Kidney (tissue), 14 donors: ENCODE measurements around the gene NAP1L1. TPM values are rescaled to one million over a fixed set of nuclear protein-coding genes. Genes with fewer than 3 reads are reported as not detected.

Source experiments
- DNase-seq, 5 donors: peaks; one replicate each; pipeline ENCODE4 v3.0.0-alpha.2; 2013 to 2020
- FAIRE-seq: peaks from 2 replicates; lab custom pipeline; 2012; peaks lifted over from hg19 to GRCh38; lab: Jason Lieb, UNC
- H3K27ac ChIP-seq, 2 donors: one replicate each; pipeline ENCODE4 v1.7.0; 2013; ENCODE audit warnings: low read depth in 2 of 2, low read length in 2 of 2, inconsistent platforms in 1 of 2
- H3K27me3 ChIP-seq: one replicate; pipeline ENCODE4 v1.7.1; 2013; ENCODE audit warnings: low read length, inconsistent platforms; ENCODE audit not compliant: control insufficient read depth, insufficient read depth
- H3K36me3 ChIP-seq, 3 donors: one replicate each; pipeline versions ENCODE4 v1.7.0 to v1.7.1; 2013; ENCODE audit warnings: low read length in 3 of 3, control low read depth in 1 of 3, inconsistent platforms in 1 of 3; ENCODE audit not compliant: insufficient read depth in 3 of 3, control insufficient read depth in 2 of 3
- H3K4me1 ChIP-seq, 3 donors: one replicate each; pipeline versions ENCODE4 v1.7.0 to v1.7.1; 2013; ENCODE audit warnings: low read length in 3 of 3, inconsistent platforms in 1 of 3, low read depth in 1 of 3; ENCODE audit not compliant: control insufficient read depth in 2 of 3, insufficient read depth in 2 of 3
- H3K4me3 ChIP-seq, 3 donors: one replicate each; pipeline versions ENCODE4 v1.7.0 to v1.8.1; 2013; ENCODE audit warnings: low read length in 3 of 3, control low read depth in 1 of 3, inconsistent platforms in 1 of 3
- H3K9ac ChIP-seq, 3 donors: one replicate each; pipeline versions ENCODE4 v1.7.0 to v1.7.1; 2013; ENCODE audit warnings: low read length in 3 of 3, control low read depth in 1 of 3, inconsistent platforms in 1 of 3
- H3K9me3 ChIP-seq, 3 donors: one replicate each; pipeline versions ENCODE4 v1.7.0 to v1.7.1; 2013; ENCODE audit warnings: low read length in 3 of 3, control low read depth in 1 of 3, inconsistent platforms in 1 of 3; ENCODE audit not compliant: control insufficient read depth in 2 of 3, insufficient read depth in 1 of 3
- intact Hi-C: fragments of 100-400 bp; cut with DNase I; formaldehyde crosslinking; loops from one replicate; pipeline ENCODE4 v1.11.1; 2022
- polyA plus RNA-seq: library from polyadenylated mRNA; stranded (reverse); fragments of 350-450 nt; fragmentation: Illumina TruSeq; extraction: RNeasy Lipid Tissue Mini Kit (QIAGEN cat#74804); gene quantifications from one replicate; pipeline ENCODE4 v1.2.3, GENCODE V29; 2014; ENCODE audit warnings: low read depth, low replicate concordance; ENCODE audit not compliant: insufficient read depth
- total RNA-seq: library from RNA; stranded (reverse); fragmentation: NEBNext Ultra II Directional; extraction: Animal tissue kit (Norgen Biotek cat#: 25700); gene quantifications from one replicate; pipeline ENCODE4 v1.2.1, GENCODE V29; 2021
- TF ChIP-seq, protein P1 (sequence below): IDR thresholded peaks from 3 replicates; pipeline ENCODE4 v1.5.1; 2012; ENCODE audit warnings: mild to moderate bottlenecking, moderate library complexity, borderline replicate concordance; ENCODE audit not compliant: insufficient read depth; ENCODE audit errors: extremely low read depth
- donor health status: control.
- donor health status: control.
- donor health status: control.
- donor health status: control.
- donor health status: control.
- donor health status: DM: yes; HTN: yes; CAD: no.
- donor health status: Normal renal cell carcinoma (clear cell type).

Gene NAP1L1
- total and polyA plus RNA-seq, 2 donors from 2014 or later, result 180 to 288 TPM

DNA sequence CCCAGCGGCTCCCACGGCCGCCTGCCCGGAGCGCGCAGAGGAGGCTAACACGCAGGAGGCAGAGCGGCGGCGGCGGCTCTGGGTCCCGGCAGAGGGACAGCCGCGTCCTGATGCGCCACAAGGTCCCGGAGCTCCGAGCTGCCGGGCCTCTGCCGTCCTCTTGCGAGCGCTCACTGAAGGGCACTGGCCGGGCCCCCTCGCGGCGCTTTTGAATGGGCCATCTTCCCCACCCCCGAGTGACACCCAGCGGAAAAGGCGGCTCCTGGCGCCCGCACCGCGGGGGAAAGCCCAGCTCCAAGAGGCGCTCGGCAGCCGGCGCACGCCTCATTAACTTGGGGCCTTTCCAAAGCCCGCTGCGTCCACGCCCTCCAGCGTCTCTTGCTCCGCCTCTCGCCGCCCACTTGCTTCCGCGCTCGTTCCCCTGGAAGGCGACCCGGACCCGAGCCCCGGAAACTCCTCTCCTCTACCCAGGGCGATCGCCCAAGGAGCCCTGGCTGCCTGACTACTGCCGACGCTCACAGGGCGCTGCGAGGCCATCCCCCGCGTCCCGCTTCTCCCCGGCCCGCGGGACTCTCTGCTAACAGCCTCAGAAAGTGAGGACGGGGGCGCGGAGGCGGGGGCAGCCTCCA lies 53.0 kb downstream of the NAP1L1 start, which contains the start of gene PHLDA1:
Gene PHLDA1, minus strand, starts transcription at position 363 of the 629 bp plus-strand sequence.
- peak; percentile 25 for FAIRE-seq
- peaks cover 0 to 6% (median 0%) of the 10 kb centered on the region in 3 donors for H3K4me1 ChIP-seq
- intact Hi-C loops, result loop anchor here (10.0 kb wide), 1 partner anchor 507 kb away; no protein-coding TSS in a partner anchor

DNA sequence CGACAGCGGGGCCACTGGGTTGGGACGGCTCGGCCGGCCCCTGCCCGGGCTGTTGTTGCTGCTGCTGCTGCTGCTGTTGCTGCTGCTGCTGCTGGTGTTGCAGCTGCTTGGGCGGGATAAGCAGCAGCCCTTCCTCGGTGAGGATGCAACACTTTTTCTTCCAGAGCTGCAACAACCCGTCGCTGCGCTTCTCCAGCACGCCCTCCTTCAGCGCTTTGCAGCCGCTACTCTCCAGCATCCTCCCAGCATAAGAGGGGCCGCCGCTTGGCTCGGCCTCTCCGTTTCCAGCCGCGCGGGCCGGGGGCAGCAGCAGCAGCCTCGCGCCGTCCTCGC lies 53.4 kb downstream of the NAP1L1 start:
- TF ChIP-seq, protein P1, sequence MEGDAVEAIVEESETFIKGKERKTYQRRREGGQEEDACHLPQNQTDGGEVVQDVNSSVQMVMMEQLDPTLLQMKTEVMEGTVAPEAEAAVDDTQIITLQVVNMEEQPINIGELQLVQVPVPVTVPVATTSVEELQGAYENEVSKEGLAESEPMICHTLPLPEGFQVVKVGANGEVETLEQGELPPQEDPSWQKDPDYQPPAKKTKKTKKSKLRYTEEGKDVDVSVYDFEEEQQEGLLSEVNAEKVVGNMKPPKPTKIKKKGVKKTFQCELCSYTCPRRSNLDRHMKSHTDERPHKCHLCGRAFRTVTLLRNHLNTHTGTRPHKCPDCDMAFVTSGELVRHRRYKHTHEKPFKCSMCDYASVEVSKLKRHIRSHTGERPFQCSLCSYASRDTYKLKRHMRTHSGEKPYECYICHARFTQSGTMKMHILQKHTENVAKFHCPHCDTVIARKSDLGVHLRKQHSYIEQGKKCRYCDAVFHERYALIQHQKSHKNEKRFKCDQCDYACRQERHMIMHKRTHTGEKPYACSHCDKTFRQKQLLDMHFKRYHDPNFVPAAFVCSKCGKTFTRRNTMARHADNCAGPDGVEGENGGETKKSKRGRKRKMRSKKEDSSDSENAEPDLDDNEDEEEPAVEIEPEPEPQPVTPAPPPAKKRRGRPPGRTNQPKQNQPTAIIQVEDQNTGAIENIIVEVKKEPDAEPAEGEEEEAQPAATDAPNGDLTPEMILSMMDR, result no peak
- H3K9me3 ChIP-seq, result no peaks in the 10 kb centered on the region
- peak overlapping the region; percentile 80 to 98 (median 94) for H3K4me3 ChIP-seq
- no peaks in the 10 kb centered on the region for H3K36me3 ChIP-seq
- FAIRE-seq (no peak), DNase-seq (no peak)
- H3K4me1 ChIP-seq, result peaks cover 0 to 6% (median 0%) of the 10 kb centered on the region in 3 donors
- peak overlapping the region; percentile 85 to 95 for H3K27ac ChIP-seq
- H3K27me3 ChIP-seq, result no peaks in the 10 kb centered on the region
- peak overlapping the region; percentile 77 to 88 (median 85) for H3K9ac ChIP-seq
- intact Hi-C loops, result loop anchor here (10.0 kb wide), 1 partner anchor 506 kb away; no protein-coding TSS in a partner anchor

More for the DNA sequence above, 53.0 kb downstream of the NAP1L1 start, which contains the start of gene PHLDA1:
- peak within 1 kb of the TSS; percentile 77 to 88 (median 85) for H3K9ac ChIP-seq
- no peaks in the 10 kb centered on the region for H3K36me3 ChIP-seq
- DNase-seq, result peak; percentile 98 to 99 (median 99)
- TF ChIP-seq, protein P1, result peak; percentile 61
- peak within 1 kb of the TSS; percentile 95 for H3K27ac ChIP-seq
- H3K4me3 ChIP-seq, result peak within 1 kb of the TSS; percentile 80 to 98 (median 94)
- no peaks in the 10 kb centered on the region for H3K9me3 ChIP-seq
- H3K27me3 ChIP-seq, result no peaks in the 10 kb centered on the region

DNA sequence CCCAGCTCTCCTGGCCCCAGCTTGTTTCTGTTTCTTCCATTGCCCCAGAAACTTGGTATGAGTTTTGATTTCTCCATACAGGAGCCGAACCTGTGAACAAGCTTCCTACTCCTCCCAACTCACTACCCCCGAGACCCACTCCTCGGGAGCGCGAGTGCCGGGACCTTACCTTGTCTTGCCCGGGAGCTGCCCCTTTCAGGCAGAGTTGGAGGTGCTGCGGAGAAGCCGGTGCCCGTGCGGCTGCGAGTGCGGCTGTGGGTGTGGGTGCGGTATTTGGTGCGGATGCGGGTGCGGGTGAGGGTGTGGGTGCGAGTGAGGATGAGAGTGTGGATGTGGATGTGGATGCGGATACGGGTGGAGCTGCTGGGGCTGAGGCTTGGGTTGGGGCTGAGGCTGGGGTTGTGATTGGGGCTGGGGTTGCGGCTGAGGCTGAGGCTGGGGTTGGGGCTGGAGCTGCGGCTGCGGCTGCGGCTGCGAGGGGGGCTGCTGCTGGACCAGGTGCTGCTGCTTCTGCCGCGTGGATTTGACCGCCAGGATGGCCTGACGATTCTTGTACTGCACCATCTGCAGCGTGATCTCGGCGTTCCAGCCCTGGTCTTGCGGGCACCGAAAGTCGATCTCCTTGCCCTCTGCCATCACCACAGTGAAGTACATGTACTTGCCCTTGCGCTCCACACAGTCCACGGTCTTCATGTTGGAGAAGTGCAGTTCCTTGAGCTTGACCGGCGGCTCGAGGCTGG lies 54.0 kb downstream of the NAP1L1 start:
- H3K4me1 ChIP-seq, result peaks cover 0 to 6% (median 0%) of the 10 kb centered on the region in 3 donors
- intact Hi-C loops, result loop anchor here (10.0 kb wide), 1 partner anchor 506 kb away; no protein-coding TSS in a partner anchor
- peak overlapping the region; percentile 77 to 88 (median 85) for H3K9ac ChIP-seq
- H3K4me3 ChIP-seq, result peak overlapping the region; percentile 80 to 98 (median 94)
- peak; percentile 58 to 82 (median 63) for DNase-seq
- no peaks in the 10 kb centered on the region for H3K9me3 ChIP-seq
- H3K27me3 ChIP-seq, result no peaks in the 10 kb centered on the region
- H3K36me3 ChIP-seq, result no peaks in the 10 kb centered on the region
- FAIRE-seq, result no peak
- TF ChIP-seq, protein P1, result no peak
- peak overlapping the region; percentile 85 to 95 for H3K27ac ChIP-seq
